NCI-H82 treated with DMSO at 0.1 percent for 48 hours (cell line): ENCODE results near the gene FAXDC2.
"Not testable (repeated sequence)": the region's sequence is repeated elsewhere in the genome, so short reads cannot be mapped to it uniquely, and the experiment has no call there.

Experiments
- DNase-seq: peaks from one replicate; lab custom pipeline; 2025; ENCODE audit not compliant: unreplicated experiment; lab: John Stamatoyannopoulos, UW

The FAXDC2 gene

GRCh38 chr5:154861946-154862345, 11.5 kb upstream of the FAXDC2 start:
- DNase-seq = no peak

DNA sequence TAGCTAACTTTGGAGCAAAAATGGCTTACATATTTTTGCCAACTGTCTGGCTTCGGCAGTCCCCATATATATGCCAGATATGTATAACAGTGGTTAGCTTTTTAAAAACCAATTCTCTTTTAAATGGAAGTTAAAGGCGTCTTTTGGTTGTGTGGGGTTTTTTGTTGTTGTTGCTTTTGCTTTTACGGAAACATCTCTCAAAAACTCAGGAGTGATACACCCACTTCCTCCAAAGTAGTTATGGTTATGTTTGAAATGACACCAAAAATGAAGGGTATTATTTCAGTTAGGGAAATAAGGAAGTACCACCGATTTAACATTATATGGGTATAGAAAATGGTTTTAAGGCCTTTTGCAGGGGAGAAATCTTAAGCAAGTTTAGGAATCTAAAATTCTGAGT, 10.4 kb upstream of the FAXDC2 start:
- no peak for DNase-seq

GRCh38 chr5:154860123-154860522, 9.7 kb upstream of the FAXDC2 start:
- DNase-seq = no peak

- DNase-seq = no peak
Measured at GRCh38 chr5:154858972-154859871, 8.8 kb upstream of the FAXDC2 start.

DNA sequence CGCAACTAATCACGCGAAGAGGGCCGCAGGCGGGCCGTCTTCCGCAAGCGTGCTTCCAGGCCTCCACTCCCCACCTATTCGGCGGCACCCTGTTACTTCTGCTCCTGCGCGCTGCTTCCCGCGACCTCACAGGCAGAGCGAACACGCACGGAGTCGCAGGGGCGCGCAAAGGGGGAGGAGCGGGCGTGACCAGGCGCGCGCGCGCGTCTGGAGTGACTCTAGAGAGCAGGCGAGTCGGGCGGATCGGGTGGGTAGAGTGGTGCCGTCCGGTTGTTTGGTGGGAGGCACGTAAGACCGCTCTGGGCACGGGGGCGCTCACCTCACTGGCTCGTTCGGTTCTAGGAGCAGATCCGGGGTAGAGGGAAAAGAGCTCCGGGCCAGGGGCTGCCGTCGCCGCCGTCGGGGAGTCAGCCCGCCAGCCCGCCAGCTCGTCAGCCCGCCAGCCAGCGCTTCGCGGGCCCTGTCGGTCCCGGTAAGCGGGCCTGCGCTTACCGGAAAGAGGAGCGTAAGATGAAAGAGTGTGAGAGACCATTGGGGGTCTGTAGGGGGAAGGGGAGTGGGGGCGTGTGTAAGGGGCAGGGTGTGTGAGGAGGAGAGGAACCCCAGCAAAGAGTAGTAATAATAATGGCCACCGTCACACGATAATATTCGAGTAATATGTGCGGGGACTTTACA, 8.0 kb upstream of the FAXDC2 start, which contains the start of gene CNOT8:
Gene CNOT8, plus strand, starts transcription at position 331 of the 675 bp plus-strand sequence. CDS start 4,652 bp downstream, outside the sequence.
- peak; percentile 89 for DNase-seq

- DNase-seq = peak; percentile 85
Measured at GRCh38 chr5:154857530-154858296, 7.3 kb upstream of the FAXDC2 start.

DNA sequence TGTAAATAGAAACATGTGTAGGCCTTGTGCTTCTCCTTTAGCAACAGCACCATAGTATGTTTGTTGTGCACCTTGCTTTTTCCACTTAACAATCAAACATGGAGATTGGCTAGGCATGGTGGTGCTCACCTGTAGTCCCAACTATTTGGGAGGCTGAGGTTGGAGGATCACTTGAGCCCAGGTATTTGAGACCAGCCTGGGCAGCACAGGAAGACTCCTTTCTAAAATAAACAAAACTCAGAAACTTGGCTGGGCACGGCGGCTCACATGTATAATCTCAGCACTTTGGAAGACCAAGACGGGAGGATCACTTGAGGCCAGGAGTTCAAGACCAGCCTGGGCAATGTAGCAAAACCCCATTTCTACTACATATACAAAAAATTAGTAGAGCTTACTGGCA, 948 bp upstream of the FAXDC2 start:
- no peak for DNase-seq

DNA sequence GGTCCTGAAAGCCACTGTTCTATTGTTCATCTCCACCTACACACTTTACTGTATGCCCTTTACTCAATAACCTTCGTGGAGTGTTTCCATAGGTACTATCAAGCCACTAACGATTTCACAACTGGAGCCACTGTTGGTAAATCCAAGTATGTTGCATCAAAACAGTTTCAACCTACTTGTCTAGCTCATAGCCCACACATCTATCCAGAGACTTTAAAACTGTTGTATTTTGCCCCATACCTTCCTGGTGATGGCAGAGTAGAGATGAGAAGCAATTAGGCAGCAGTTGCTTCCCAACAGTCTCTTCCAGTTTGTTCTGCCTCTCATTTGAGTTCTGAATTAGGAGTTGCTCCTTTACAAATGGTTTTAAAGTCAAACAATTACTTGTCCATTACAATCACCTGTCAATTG, 607 bp downstream of the FAXDC2 start:
- DNase-seq = no peak

- no peak for DNase-seq
Measured at GRCh38 chr5:154849264-154849785, 1.1 kb downstream of the FAXDC2 start.

DNA sequence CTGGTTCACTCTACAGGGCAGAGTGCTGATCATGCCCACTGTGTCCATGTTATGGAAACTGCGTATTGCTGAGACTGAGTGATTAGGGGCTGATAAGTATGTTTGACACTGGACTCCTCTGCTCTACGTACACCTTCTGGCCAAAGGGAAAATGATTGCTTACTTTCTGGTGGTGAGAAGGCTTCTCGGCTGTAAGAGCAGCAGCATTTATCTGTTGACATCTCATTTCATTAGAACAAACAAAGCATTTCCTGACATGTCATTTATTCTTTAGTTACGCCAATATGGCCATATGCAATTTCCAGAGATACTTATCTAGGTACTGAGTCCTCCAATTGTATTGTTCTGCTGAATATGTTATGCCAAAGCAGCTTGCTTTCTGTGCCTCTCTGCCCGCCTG, 5.6 kb downstream of the FAXDC2 start:
- no peak for DNase-seq

DNA sequence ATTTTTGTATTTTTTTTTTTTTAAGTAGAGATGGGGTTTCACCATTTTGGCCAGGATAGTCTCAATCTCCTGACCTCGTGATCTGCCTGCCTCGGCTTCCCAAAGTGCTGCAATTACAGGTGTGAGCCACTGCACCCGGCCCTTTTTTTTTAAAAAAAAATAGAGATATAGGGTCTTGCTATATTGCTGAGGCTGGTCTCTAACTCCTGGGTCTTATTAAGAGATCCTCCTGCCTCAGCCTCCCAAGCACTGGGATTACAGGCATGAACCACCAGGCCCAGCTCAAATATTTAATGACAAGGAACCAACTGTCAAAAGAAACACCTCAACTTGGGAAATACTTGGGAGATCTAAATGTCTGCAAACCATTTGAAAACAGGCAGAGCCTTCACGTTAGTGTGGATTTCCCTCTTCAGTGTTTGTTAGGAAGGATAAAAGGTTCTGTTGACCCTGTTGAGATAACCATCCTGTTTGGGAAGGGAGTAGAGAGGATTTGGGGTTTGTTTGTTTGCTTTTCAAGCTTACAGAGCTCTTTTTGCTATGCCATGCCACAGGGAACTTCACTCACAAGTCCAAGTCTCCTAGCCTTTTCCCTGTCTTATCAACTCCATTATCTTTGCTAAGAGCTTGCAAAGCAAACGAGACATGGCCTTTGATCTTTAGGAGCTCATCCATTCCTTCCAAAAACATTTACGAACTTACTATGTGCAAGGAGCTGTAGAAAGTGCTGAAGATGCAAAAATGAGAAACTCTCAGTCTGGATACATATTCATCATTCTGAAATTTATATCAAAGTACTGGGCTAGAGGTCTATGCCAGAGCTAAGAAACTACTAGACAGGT, 7.5 kb downstream of the FAXDC2 start:
- DNase-seq = no peak

- DNase-seq = no peak
Measured at GRCh38 chr5:154841273-154841661, 9.1 kb downstream of the FAXDC2 start.

DNA sequence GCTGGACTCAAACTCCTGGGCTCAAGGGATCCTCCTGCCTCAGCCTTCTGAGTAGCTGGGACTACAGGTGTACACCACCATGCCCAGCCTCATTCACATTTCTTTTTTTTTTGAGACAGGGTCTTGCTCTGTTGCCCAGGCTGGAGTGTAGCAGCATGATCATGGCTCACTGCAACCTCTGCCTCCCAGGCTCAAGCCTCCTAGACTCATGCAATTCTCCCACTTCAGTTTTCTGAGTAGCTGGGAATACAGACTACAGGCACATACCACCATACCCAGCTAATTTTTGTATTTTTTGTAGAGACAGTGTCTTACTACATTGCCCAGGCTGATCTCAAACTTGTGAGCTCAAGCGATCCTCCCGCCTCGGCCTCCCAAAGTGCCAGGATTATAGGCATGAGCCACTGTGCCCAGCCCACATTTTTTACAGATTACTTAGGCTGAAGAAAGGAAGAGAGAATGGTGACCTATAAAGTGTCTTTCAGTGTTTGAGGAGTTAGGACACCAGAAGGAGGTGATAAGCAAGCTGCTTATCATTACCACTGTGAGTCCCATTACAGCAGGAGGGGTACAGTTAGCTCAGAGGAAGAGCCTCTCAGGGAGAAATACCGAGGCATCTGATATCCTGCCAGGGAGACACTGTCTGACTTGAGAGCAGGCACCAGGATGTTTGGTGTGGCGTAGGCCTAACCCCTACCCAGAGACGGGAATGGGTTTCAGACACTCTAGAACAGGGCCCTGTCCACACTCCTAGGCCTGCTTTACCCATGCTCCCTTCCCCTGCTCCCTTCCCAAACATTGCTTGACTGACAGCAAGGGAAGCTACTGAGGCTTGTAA, 9.7 kb downstream of the FAXDC2 start:
- no peak for DNase-seq

GRCh38 chr5:154837009-154837901, 13.1 kb downstream of the FAXDC2 start:
- no peak for DNase-seq

GRCh38 chr5:154836225-154836624, 14.2 kb downstream of the FAXDC2 start:
- DNase-seq = no peak

DNA sequence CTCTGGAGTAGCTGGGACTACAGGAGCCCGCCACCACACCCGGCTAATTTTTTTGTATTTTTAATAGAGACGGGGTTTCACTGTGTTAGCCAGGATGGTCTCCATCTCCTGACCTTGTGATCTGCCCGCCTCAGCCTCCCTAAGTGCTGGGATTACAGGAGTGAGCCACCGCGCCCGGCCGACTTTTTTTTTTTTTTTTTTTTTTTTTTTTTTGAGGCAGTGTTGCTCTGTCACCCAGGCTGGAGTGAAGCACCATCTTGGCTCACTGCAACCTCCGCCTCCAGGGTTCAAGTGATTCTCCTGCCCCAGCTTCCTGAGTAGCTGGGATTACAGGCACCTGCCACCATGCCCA, 14.7 kb downstream of the FAXDC2 start:
- not testable (repeated sequence) for DNase-seq

DNA sequence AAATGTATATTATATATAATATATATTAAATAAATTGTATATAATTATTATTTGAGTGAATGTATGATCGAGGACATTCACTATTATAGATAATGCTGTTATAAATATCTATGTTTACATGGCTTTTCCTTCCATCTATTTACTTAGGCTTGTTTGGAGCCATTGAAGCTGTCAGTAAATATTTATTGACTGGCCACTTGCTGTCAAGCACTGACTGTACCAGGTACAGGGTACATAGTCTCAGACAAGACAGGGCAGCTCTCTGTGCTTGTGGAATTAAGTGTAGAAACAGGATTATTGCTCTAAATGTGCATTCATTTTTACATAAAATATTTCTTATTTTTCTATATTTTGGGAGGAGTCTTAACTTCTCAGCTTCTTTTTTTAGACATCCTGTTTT, 16.4 kb downstream of the FAXDC2 start:
- no peak for DNase-seq

DNA sequence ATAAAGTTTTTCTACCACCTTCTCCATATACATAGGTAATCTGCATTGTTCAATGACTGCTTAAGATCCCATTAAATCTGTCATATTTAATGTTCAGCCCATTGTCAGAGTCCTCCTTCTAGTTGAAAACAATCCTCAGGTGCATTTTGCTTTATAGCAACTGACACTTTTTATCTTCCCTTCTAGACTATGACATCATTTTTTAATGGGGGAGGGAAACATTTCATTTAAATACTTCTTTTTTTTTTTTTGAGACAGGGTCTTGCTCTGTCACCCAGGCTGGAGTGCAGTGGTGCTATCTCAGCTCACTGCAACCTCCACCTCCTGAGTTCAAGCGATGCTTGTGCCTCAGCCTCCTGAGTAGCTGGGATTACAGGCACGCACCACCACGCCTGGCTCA, 17.6 kb downstream of the FAXDC2 start:
- DNase-seq = not testable (repeated sequence)

- DNase-seq = no peak
Measured at GRCh38 chr5:154831451-154831850, 19.0 kb downstream of the FAXDC2 start.
